Measurements from ENCODE around the gene SLC44A4. TPM values are rescaled to one million over a fixed set of nuclear protein-coding genes. Genes with fewer than 3 reads are reported as not detected.
"Not testable (repeated sequence)": the region's sequence is repeated elsewhere in the genome, so short reads cannot be mapped to it uniquely, and the experiment has no call there.

The SLC44A4 gene
- total RNA-seq, 4 donors from 2014 or later, result 1.6 TPM; not detected in 3

- H3K27me3 ChIP-seq, result no peaks in the 10 kb centered on the region
- no peak overlapping the region for H3K27ac ChIP-seq
- in situ Hi-C loops (cut with MboI; ENCODE audit: low sequenced_read_pairs in 4 of 4), result loop anchor here in 2 of 4 donors (10.0 kb wide), 1 partner anchor 48 kb away; the partner anchor contains the start of genes NELFE (in 2 of the 2) and SKIC2 (in 2 of the 2)
- DNase-seq, result no peak
- no peak overlapping the region for H3K4me3 ChIP-seq
- no peaks in the 10 kb centered on the region for H3K9me3 ChIP-seq
- intact Hi-C loops (cut with DNase I; ENCODE audit: low total_unique reads), result no loop called here
- no peak for TF ChIP-seq CTCF (IDR thresholded peaks at IDR 0.05 in 4 of 5, conservative IDR thresholded peaks at IDR 0.05 in 1 of 5)
- no peak for TF ChIP-seq POLR2A (IDR thresholded peaks at IDR 0.05)
- H3K4me1 ChIP-seq, result peaks cover 7% of the 10 kb centered on the region in 2 donors
- H3K36me3 ChIP-seq, result no peaks in the 10 kb centered on the region
- ATAC-seq, result no peak
These were observed 28.5 kb upstream of the SLC44A4 start for GRCh38 chr6:31907158-31907813.

- ATAC-seq; intact Hi-C loops (cut with DNase I; ENCODE audit: low total_unique reads); H3K27ac ChIP-seq; H3K4me1 ChIP-seq; H3K36me3 ChIP-seq; DNase-seq; H3K4me3 ChIP-seq; H3K9me3 ChIP-seq; H3K27me3 ChIP-seq: not testable (repeated sequence)
- in situ Hi-C loops (cut with MboI; ENCODE audit: low sequenced_read_pairs in 4 of 4), result loop anchor here in 2 of 4 donors (10.0 kb wide), 1 partner anchor 48 kb away; the partner anchor contains the start of genes NELFE (in 2 of the 2) and SKIC2 (in 2 of the 2)
These were observed 27.9 kb upstream of the SLC44A4 start for GRCh38 chr6:31906727-31907126.

- in situ Hi-C loops (cut with MboI; ENCODE audit: low sequenced_read_pairs in 4 of 4), result loop anchor here in 2 of 4 donors (10.0 kb wide), 1 partner anchor 49 kb away; the partner anchor contains the start of genes NELFE (in 2 of the 2) and SKIC2 (in 2 of the 2)
These were observed 27.3 kb upstream of the SLC44A4 start for GRCh38 chr6:31906122-31906521.

GRCh38 chr6:31905041-31905440, 26.2 kb upstream of the SLC44A4 start:
- intact Hi-C loops (cut with DNase I; ENCODE audit: low total_unique reads) (no loop called here), in situ Hi-C loops (cut with MboI; ENCODE audit: low sequenced_read_pairs in 4 of 4) (loop anchor here in 2 of 4 donors (10.0 kb wide), 1 partner anchor 50 kb away; the partner anchor contains the start of genes NELFE (in 2 of the 2) and SKIC2 (in 2 of the 2))
- DNase-seq, result no peak
- Histone ChIP-seq H3K4me3 (no peak overlapping the region), H3K27ac (no peak overlapping the region), H3K4me1 (peaks cover 7 to 13% of the 10 kb centered on the region in 2 donors), H3K9me3 (no peaks in the 10 kb centered on the region), H3K36me3 (no peaks in the 10 kb centered on the region), H3K27me3 (no peaks in the 10 kb centered on the region)
- TF ChIP-seq CTCF (IDR thresholded peaks at IDR 0.05 in 4 of 5, conservative IDR thresholded peaks at IDR 0.05 in 1 of 5) (no peak), POLR2A (IDR thresholded peaks at IDR 0.05) (no peak)
- no peak for ATAC-seq

More at GRCh38 chr6:31906122-31906521, 27.3 kb upstream of the SLC44A4 start:
- H3K36me3 ChIP-seq, result no peaks in the 10 kb centered on the region
- TF ChIP-seq POLR2A (IDR thresholded peaks at IDR 0.05), result no peak
- no peak for TF ChIP-seq CTCF (IDR thresholded peaks at IDR 0.05 in 4 of 5, conservative IDR thresholded peaks at IDR 0.05 in 1 of 5)
- peaks cover 7% of the 10 kb centered on the region in 2 donors for H3K4me1 ChIP-seq
- DNase-seq (no peak), ATAC-seq (no peak)
- no peaks in the 10 kb centered on the region for H3K27me3 ChIP-seq
- no peak overlapping the region for H3K4me3 ChIP-seq
- H3K9me3 ChIP-seq, result no peaks in the 10 kb centered on the region
- intact Hi-C loops (cut with DNase I; ENCODE audit: low total_unique reads), result no loop called here
- no peak overlapping the region for H3K27ac ChIP-seq

GRCh38 chr6:31903957-31904356, 25.2 kb upstream of the SLC44A4 start:
- Histone ChIP-seq H3K9me3 (no peaks in the 10 kb centered on the region), H3K36me3 (no peaks in the 10 kb centered on the region), H3K27ac (no peak overlapping the region), H3K27me3 (no peaks in the 10 kb centered on the region), H3K4me1 (peaks cover 9 to 13% of the 10 kb centered on the region in 2 donors), H3K4me3 (no peak overlapping the region)
- in situ Hi-C loops (cut with MboI; ENCODE audit: low sequenced_read_pairs in 4 of 4) (loop anchor here in 2 of 4 donors (10.0 kb wide), 1 partner anchor 51 kb away; the partner anchor contains the start of genes NELFE (in 2 of the 2) and SKIC2 (in 2 of the 2)), intact Hi-C loops (cut with DNase I; ENCODE audit: low total_unique reads) (loop anchor here (2.0 to 5.0 kb wide), 2 partner anchors 55 to 273 kb away; partner anchors contain the start of genes AGPAT1, NELFE, RNF5 and SKIC2)
- no peak for TF ChIP-seq CTCF (IDR thresholded peaks at IDR 0.05 in 4 of 5, conservative IDR thresholded peaks at IDR 0.05 in 1 of 5)
- TF ChIP-seq POLR2A (IDR thresholded peaks at IDR 0.05), result no peak
- DNase-seq (no peak), ATAC-seq (no peak)
